ENCODE data around the gene TMTC4. TPM values are rescaled to one million over a fixed set of nuclear protein-coding genes. Genes with fewer than 3 reads are reported as not detected.

The TMTC4 gene
- total RNA-seq, 2 experiments from 2014 or later, result 15.7 to 19.8 TPM

DNA sequence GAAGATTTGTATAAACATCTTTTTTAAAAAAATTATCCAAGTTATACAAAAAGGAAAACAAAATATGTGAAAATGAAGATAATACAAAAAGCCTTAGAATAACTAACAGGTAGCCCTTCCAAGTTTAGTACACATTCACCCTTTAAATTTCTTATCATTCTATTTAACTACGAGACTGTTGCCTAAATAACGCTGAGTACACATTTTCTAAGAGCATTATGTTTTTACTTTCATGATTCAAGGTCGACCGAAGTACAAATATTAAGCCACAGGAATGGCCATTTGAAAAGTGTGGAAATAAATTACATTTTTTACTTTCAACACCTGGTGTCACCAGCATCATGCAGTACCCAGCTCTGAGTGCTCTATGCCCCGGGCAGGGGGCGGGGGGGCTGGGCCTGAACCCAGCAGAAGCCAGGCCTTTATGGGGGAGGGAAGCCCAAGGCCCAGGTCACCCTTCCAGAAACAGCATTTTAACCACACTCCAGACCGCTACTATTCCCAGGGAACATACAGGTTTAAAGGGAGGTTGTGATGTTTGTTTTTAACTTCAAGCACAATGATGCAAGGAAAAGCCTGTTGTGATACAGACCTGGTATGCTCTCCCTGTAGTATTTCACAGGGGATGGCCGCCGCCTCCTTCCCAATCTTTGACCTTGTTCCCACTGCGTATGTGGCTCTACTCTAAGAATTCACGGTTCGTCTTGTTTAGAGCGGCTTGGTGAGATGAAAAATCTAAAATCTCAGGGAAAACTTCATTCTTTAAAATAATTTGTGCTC is 110.0 kb downstream of the TMTC4 start:
- intact Hi-C loops (cut with micrococcal nuclease; ENCODE audit: unreplicated experiment), result no loop called here
- Histone ChIP-seq H3K4me1 (ENCODE audit: insufficient read depth, low read length, poor library complexity, severe bottlenecking) (no peaks in the 10 kb centered on the region), H4K20me1 (ENCODE audit: insufficient read depth, low read length) (no peaks in the 10 kb centered on the region), H3K27ac (ENCODE audit: low read depth, low read length, poor library complexity, severe bottlenecking) (no peak overlapping the region), H3K36me3 (ENCODE audit: insufficient read depth, low read length) (no peaks in the 10 kb centered on the region), H3K4me3 (ENCODE audit: low read depth, low read length, poor library complexity, severe bottlenecking) (no peak overlapping the region), H3K9me3 (ENCODE audit: low read length) (no peaks in the 10 kb centered on the region), H3K79me2 (ENCODE audit: insufficient read depth, low read depth, low read length) (no peaks in the 10 kb centered on the region), H3K9me2 (ENCODE audit: insufficient read depth, low read length) (no peaks in the 10 kb centered on the region), H2AFZ (ENCODE audit: low read length) (no peak overlapping the region), H3K4me2 (ENCODE audit: low read length) (no peak overlapping the region)
- no TSS peak for BruUV-seq (replicated peaks)
- ChIA-PET CTCF (ENCODE audit: unreplicated experiment) (no interaction called here), POLR2A (no interaction called here)
- DNase-seq (ENCODE audit: low spot score), result no peak
- TF ChIP-seq EZH2phosphoT487 (IDR thresholded peaks at IDR 0.05; ENCODE audit: borderline replicate concordance, low read depth, low read length), result no peak
- TF ChIP-seq, protein P1, sequence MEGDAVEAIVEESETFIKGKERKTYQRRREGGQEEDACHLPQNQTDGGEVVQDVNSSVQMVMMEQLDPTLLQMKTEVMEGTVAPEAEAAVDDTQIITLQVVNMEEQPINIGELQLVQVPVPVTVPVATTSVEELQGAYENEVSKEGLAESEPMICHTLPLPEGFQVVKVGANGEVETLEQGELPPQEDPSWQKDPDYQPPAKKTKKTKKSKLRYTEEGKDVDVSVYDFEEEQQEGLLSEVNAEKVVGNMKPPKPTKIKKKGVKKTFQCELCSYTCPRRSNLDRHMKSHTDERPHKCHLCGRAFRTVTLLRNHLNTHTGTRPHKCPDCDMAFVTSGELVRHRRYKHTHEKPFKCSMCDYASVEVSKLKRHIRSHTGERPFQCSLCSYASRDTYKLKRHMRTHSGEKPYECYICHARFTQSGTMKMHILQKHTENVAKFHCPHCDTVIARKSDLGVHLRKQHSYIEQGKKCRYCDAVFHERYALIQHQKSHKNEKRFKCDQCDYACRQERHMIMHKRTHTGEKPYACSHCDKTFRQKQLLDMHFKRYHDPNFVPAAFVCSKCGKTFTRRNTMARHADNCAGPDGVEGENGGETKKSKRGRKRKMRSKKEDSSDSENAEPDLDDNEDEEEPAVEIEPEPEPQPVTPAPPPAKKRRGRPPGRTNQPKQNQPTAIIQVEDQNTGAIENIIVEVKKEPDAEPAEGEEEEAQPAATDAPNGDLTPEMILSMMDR (conservative IDR thresholded peaks at IDR 0.05; ENCODE audit: low read length), result no peak

DNA sequence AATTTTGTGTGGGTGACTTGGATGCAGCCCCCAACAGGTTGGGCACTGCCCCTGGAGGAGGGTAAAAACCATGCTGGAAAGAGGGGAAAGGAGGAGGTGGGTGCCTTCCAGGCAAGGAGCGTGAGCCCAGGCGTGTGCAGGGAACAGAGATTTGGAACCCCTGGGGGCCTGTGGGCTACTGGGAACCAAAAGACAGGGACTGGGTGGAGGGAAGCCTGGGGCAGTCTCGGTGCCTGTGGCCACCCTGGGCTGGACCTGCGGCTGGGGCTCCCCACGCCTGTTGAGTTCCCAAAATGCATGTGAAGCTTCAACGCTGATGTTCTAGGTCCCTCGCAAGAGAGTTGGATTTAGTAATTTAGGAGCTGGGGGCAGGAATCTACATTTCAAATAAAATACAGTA is 110.8 kb downstream of the TMTC4 start:
- Histone ChIP-seq H3K36me3 (ENCODE audit: insufficient read depth, low read length) (no peaks in the 10 kb centered on the region), H2AFZ (ENCODE audit: low read length) (no peak overlapping the region), H3K4me2 (ENCODE audit: low read length) (no peak overlapping the region), H3K27ac (ENCODE audit: low read depth, low read length, poor library complexity, severe bottlenecking) (no peak overlapping the region), H3K79me2 (ENCODE audit: insufficient read depth, low read depth, low read length) (no peaks in the 10 kb centered on the region), H3K9me2 (ENCODE audit: insufficient read depth, low read length) (no peaks in the 10 kb centered on the region), H3K9me3 (ENCODE audit: low read length) (no peaks in the 10 kb centered on the region), H3K4me3 (ENCODE audit: low read depth, low read length, poor library complexity, severe bottlenecking) (no peak overlapping the region), H3K4me1 (ENCODE audit: insufficient read depth, low read length, poor library complexity, severe bottlenecking) (no peaks in the 10 kb centered on the region), H4K20me1 (ENCODE audit: insufficient read depth, low read length) (no peaks in the 10 kb centered on the region)
- TF ChIP-seq EZH2phosphoT487 (IDR thresholded peaks at IDR 0.05; ENCODE audit: borderline replicate concordance, low read depth, low read length), result no peak
- TF ChIP-seq, protein P1 (conservative IDR thresholded peaks at IDR 0.05; ENCODE audit: low read length), result no peak
- no peak for DNase-seq (ENCODE audit: low spot score)
- ChIA-PET POLR2A (no interaction called here), CTCF (ENCODE audit: unreplicated experiment) (no interaction called here)
- intact Hi-C loops (cut with micrococcal nuclease; ENCODE audit: unreplicated experiment), result no loop called here
- no TSS peak for BruUV-seq (replicated peaks)

DNA sequence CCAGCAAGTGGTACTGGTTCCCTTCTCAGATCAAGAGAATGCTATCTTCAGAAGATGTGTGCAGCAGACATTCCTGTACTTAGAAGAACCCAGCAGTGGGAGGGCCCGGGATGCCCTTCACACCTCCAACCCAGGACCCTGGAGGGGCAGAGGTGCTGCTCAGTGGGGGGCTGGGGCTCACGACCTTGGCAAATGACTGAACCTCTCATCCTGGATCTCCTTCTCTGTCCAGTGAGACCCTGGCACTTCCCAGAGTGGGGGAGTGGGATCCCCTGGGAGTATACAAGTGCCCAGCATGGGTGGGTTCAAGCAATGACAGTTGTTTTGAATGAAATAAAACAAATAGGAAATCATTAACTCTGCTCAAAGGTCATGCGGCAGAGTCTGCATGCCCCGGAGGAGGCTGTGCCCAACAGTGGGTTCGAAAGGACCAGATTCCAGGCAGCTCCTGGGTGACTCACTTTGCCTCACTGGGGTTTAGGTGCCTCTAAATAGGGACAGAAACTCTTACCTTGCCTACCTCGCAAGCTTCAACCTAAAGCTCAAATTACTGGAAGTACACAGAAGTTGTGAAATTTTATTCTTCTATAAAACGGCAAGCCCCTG is 112.9 kb downstream of the TMTC4 start:
- Histone ChIP-seq H3K27ac (ENCODE audit: low read depth, low read length, poor library complexity, severe bottlenecking) (no peak overlapping the region), H2AFZ (ENCODE audit: low read length) (no peak overlapping the region), H3K9me3 (ENCODE audit: low read length) (no peaks in the 10 kb centered on the region), H3K36me3 (ENCODE audit: insufficient read depth, low read length) (no peaks in the 10 kb centered on the region), H3K4me2 (ENCODE audit: low read length) (no peak overlapping the region), H3K9me2 (ENCODE audit: insufficient read depth, low read length) (no peaks in the 10 kb centered on the region), H3K4me1 (ENCODE audit: insufficient read depth, low read length, poor library complexity, severe bottlenecking) (no peaks in the 10 kb centered on the region), H3K4me3 (ENCODE audit: low read depth, low read length, poor library complexity, severe bottlenecking) (no peak overlapping the region), H3K79me2 (ENCODE audit: insufficient read depth, low read depth, low read length) (no peaks in the 10 kb centered on the region), H4K20me1 (ENCODE audit: insufficient read depth, low read length) (no peaks in the 10 kb centered on the region)
- TF ChIP-seq, protein P1 (conservative IDR thresholded peaks at IDR 0.05; ENCODE audit: low read length), result no peak
- no peak for TF ChIP-seq EZH2phosphoT487 (IDR thresholded peaks at IDR 0.05; ENCODE audit: borderline replicate concordance, low read depth, low read length)
- no TSS peak for BruUV-seq (replicated peaks)
- ChIA-PET CTCF (ENCODE audit: unreplicated experiment) (no interaction called here), POLR2A (no interaction called here)
- DNase-seq (ENCODE audit: low spot score), result no peak
- intact Hi-C loops (cut with micrococcal nuclease; ENCODE audit: unreplicated experiment), result no loop called here
